Cardiac fibroblast (primary cell): ENCODE results near the gene AOPEP.

ENCODE experiments used
- DNase-seq, 2 donors: peaks; one replicate each; pipeline versions ENCODE4 v3.0.0 to v3.0.0-alpha.2; 2010; ENCODE audit warnings: low read depth in 2 of 2
- H3K4me3 ChIP-seq, 2 donors: replicated peaks in 1 of 2; 1 replicate in 1 of 2; 2 replicates in 1 of 2; pipeline ENCODE4 v1.5.1; 2011; ENCODE audit warnings: low read depth in 2 of 2, low read length in 2 of 2, mild to moderate bottlenecking in 2 of 2, moderate library complexity in 1 of 2
- TF ChIP-seq, protein P1 (sequence below): IDR thresholded peaks from one replicate; pipeline ENCODE4 v1.5.1; 2011; ENCODE audit warnings: low read depth, mild to moderate bottlenecking, low read length, inconsistent platforms

AOPEP gene

DNA sequence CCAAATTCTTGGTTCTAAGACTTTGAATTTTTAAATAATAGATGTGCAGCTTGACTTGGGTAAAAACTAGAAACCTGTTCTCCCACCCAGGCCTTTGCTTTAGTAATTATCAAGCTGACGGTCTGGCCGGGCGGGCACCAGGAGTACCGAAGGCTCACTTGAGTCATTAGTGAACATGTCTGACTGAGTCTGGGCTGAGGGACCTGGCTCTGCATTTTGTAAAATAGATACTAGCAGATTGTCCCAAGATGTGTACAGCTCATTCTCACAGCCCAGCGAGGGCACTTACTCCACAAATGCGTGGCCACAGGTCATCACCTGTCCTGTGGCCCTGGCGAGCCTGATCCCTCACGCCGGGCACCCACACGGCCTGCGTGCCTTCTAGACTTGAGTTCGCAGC is 374.8 kb downstream of the AOPEP start:
- TF ChIP-seq, protein P1, sequence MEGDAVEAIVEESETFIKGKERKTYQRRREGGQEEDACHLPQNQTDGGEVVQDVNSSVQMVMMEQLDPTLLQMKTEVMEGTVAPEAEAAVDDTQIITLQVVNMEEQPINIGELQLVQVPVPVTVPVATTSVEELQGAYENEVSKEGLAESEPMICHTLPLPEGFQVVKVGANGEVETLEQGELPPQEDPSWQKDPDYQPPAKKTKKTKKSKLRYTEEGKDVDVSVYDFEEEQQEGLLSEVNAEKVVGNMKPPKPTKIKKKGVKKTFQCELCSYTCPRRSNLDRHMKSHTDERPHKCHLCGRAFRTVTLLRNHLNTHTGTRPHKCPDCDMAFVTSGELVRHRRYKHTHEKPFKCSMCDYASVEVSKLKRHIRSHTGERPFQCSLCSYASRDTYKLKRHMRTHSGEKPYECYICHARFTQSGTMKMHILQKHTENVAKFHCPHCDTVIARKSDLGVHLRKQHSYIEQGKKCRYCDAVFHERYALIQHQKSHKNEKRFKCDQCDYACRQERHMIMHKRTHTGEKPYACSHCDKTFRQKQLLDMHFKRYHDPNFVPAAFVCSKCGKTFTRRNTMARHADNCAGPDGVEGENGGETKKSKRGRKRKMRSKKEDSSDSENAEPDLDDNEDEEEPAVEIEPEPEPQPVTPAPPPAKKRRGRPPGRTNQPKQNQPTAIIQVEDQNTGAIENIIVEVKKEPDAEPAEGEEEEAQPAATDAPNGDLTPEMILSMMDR = no peak
- no peak overlapping the region for H3K4me3 ChIP-seq
- no peak for DNase-seq

DNA sequence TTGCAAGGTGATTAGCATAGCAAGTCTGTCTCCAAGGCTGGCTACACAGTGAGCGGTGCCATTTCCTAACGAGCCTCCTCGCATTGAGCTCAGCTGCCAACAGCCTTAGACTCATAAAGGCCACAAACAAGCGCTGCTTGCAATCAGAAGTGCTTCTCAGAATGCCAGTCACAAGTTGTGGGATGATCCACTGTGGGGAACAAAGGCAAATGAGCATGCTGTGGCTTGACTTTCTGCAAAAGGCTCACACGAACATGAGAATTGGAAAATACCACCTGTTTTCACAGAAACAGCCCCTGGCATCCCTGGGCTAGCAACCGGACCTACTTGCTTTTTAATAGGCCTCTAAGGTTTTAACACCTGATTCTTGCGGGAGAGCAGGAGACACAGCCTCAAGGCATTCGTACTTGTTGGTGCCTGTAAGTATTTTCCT is 375.5 kb downstream of the AOPEP start:
- TF ChIP-seq, protein P1 = no peak
- H3K4me3 ChIP-seq = no peak overlapping the region

DNA sequence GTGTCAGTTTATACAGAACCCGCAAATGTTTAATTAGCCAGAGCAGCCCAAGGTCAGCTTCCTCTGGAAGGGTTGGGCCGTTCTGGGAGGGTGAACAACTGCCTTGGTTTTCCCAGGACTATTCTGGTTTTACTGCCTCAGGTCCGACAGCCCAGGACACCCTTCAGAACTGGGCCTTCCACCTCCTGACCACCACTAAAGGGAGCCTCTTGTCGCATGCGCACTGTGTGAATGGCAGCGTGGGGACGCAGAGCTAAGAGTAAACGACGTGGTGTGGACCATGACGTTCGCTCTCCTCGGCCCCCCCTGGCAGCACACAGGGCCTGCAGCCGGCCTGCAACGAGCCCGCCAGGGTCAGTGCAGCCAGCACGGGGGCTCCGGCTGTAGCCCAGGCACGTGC is 376.1 kb downstream of the AOPEP start:
- H3K4me3 ChIP-seq = no peak overlapping the region
- TF ChIP-seq, protein P1 = no peak
- no peak for DNase-seq

More for the DNA sequence above, 375.5 kb downstream of the AOPEP start:
- no peak for DNase-seq

DNA sequence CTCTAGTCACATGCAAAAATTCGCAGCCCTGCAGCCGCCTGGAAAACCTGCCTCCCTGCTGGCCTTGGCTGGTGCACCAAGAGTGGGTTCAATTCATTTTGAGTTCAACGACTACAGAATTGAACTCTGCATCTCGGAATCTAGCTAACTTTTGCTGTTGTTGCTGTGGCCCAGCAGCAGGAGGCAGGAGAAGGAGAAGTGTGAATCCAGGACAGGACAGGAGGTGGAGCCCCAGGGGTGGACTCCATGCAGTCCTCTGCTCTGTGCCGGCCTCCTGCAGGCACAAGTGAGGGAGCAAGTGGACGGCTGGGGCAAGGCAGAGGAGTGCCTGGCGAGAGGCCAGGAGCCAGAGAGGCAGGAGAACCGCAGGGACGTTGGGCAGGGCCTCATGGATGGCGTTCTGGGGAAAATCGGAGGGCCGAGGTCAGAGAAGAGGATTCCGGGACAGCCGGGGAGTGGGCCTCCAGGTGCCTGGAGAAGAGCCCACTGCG is 376.8 kb downstream of the AOPEP start:
- H3K4me3 ChIP-seq = no peak overlapping the region
- TF ChIP-seq, protein P1 = peak; percentile 26
- DNase-seq = no peak

DNA sequence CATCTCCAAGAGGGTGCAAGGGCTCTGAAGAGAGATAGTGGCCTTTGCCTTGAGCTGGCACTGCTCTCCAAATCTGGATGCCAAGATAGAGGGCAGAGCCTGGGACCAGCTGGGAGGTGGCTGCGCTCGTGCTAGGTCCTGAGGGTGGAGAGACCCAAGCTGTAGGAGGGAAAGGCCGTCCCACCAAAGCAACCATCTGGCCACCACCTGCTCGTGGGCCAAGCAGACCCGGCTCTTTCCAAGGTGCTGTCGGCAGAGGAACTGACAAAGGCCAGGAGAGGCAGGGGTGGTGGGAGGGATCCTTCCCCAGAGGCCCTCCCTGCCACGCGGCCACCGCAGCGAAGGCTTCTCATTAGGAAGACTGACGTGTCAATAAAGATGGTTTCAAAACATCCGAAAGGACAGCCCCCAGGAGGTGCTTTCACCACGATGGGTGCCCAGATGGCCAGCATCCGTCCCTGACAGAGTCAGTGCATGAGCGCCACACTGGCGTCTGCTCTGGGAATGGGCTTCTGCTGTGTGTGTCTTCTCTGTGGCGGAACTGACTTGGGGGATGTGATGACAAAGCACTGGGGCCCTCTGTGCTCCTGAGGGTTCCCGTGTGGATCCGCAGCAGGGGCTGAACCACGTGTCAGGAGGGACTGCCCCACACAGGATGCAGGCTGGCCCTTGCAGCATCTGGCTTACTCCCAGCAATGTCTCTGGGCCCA is 377.5 kb downstream of the AOPEP start:
- TF ChIP-seq, protein P1 = no peak
- no peak for DNase-seq
- H3K4me3 ChIP-seq = no peak overlapping the region

DNA sequence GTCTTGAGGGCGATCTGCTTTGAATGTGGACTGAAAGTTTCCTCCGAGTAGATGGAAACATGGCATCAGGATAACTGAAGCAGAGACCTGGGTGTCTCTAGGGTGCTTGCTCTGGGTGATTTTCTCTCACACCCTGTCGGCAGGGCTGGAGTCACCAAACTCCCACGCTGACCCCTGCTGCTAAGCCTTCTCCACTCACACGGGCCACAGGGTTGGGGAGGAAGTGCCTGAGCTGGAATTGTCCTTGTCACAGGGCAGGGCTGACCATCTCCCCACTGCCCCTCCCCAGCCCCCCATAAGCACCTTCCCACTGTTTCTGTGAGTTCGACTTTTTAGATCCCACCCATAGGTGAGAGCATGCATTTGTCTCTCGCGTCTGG is 378.1 kb downstream of the AOPEP start:
- TF ChIP-seq, protein P1 = no peak
- H3K4me3 ChIP-seq = no peak overlapping the region
- no peak for DNase-seq
